GM19099 (cell line): Measurements from ENCODE around the gene RSPRY1.

Experiments
- POLR2A ChIP-seq: IDR thresholded peaks from 3 replicates; pipeline ENCODE4 v1.6.1; 2011; ENCODE audit warnings: low read depth; ENCODE audit not compliant: insufficient read length; ENCODE audit errors: extremely low read depth

Gene RSPRY1

GRCh38 chr16:57191056-57191571 lies 5.0 kb downstream of the RSPRY1 start:
- no peak for TF ChIP-seq POLR2A

GRCh38 chr16:57192146-57192545 lies 6.0 kb downstream of the RSPRY1 start:
- TF ChIP-seq POLR2A = no peak

- TF ChIP-seq POLR2A = no peak
Measured at GRCh38 chr16:57192720-57193486, 6.8 kb downstream of the RSPRY1 start.

GRCh38 chr16:57194512-57194911 lies 8.4 kb downstream of the RSPRY1 start:
- TF ChIP-seq POLR2A = no peak

GRCh38 chr16:57196286-57196685 lies 10.2 kb downstream of the RSPRY1 start:
- no peak for TF ChIP-seq POLR2A

- no peak for TF ChIP-seq POLR2A
Measured at GRCh38 chr16:57196753-57197152, 10.6 kb downstream of the RSPRY1 start.

- no peak for TF ChIP-seq POLR2A
Measured at GRCh38 chr16:57202095-57202886, 16.2 kb downstream of the RSPRY1 start.

GRCh38 chr16:57203451-57203850 lies 17.3 kb downstream of the RSPRY1 start:
- no peak for TF ChIP-seq POLR2A

GRCh38 chr16:57204675-57205074 lies 18.5 kb downstream of the RSPRY1 start:
- TF ChIP-seq POLR2A = no peak

GRCh38 chr16:57208926-57209325 lies 22.8 kb downstream of the RSPRY1 start:
- no peak for TF ChIP-seq POLR2A

- no peak for TF ChIP-seq POLR2A
Measured at GRCh38 chr16:57209780-57210179, 23.7 kb downstream of the RSPRY1 start.

- TF ChIP-seq POLR2A = no peak
Measured at GRCh38 chr16:57213462-57213861, 27.3 kb downstream of the RSPRY1 start.

- no peak for TF ChIP-seq POLR2A
Measured at GRCh38 chr16:57216968-57217367, 30.8 kb downstream of the RSPRY1 start.

GRCh38 chr16:57223057-57223456 lies 36.9 kb downstream of the RSPRY1 start:
- no peak for TF ChIP-seq POLR2A

GRCh38 chr16:57224651-57225335 lies 38.7 kb downstream of the RSPRY1 start:
- no peak for TF ChIP-seq POLR2A
